Mesodermal cell (in vitro differentiated cells): ENCODE measurements around the gene TMEM233.
"Not testable (repeated sequence)": the region's sequence is repeated elsewhere in the genome, so short reads cannot be mapped to it uniquely, and the experiment has no call there.

ENCODE experiments used
- H3K27ac ChIP-seq: 2 replicates; pipeline ENCODE4 v1.7.0; 2013; ENCODE audit warnings: mild to moderate bottlenecking, low read depth, low read length, moderate library complexity; ENCODE audit not compliant: severe bottlenecking
- H3K36me3 ChIP-seq: 2 replicates; pipeline ENCODE4 v1.7.1; 2013; ENCODE audit warnings: mild to moderate bottlenecking, low read length, moderate library complexity; ENCODE audit not compliant: control insufficient read depth, insufficient read depth
- H3K4me1 ChIP-seq: one replicate; pipeline ENCODE4 v1.7.1; 2013; ENCODE audit warnings: mild to moderate bottlenecking, low read length; ENCODE audit not compliant: insufficient read depth, control insufficient read depth, poor library complexity, severe bottlenecking
- H3K4me3 ChIP-seq: 2 replicates; pipeline ENCODE4 v1.7.0; 2013; ENCODE audit warnings: low read length, control low read depth, mild to moderate bottlenecking; ENCODE audit not compliant: insufficient read depth, poor library complexity, severe bottlenecking; ENCODE audit errors: extremely low read depth
- H3K9me3 ChIP-seq: 2 replicates; pipeline ENCODE4 v1.7.1; 2013; ENCODE audit warnings: mild to moderate bottlenecking, low read length, moderate library complexity; ENCODE audit not compliant: control insufficient read depth
- WGBS, 2 experiments: methylation state at CpG; one replicate each; pipeline ENCODE4 v1.1.5; 2013; ENCODE audit warnings: missing lambda C conversion rate in 2 of 2; ENCODE audit not compliant: insufficient coverage in 2 of 2; 5-methylcytosine and 5-hydroxymethylcytosine counted together

Gene TMEM233

GRCh38 chr12:119630223-119630780, 36.7 kb downstream of the TMEM233 start:
- 85 to 92% methylated on average over 4 of the region's 7 CpGs for WGBS, 2 experiments
- Histone ChIP-seq H3K36me3 (no peaks in the 10 kb centered on the region), H3K4me3 (no peak overlapping the region)

GRCh38 chr12:119630962-119631550, 37.5 kb downstream of the TMEM233 start:
- WGBS, 2 experiments = 71 to 88% methylated on average over 1 of the region's 1 CpG
- H3K27ac ChIP-seq = no peak overlapping the region
- no peaks in the 10 kb centered on the region for H3K4me1 ChIP-seq
- no peak overlapping the region for H3K4me3 ChIP-seq
- no peaks in the 10 kb centered on the region for H3K9me3 ChIP-seq
- H3K36me3 ChIP-seq = no peaks in the 10 kb centered on the region

More at GRCh38 chr12:119630223-119630780, 36.7 kb downstream of the TMEM233 start:
- no peaks in the 10 kb centered on the region for H3K9me3 ChIP-seq
- no peaks in the 10 kb centered on the region for H3K4me1 ChIP-seq
- H3K27ac ChIP-seq = no peak overlapping the region

- Histone ChIP-seq H3K4me3 (no peak overlapping the region), H3K4me1 (no peaks in the 10 kb centered on the region), H3K9me3 (no peaks in the 10 kb centered on the region), H3K36me3 (no peaks in the 10 kb centered on the region), H3K27ac (no peak overlapping the region)
- WGBS, 2 experiments = 92 to 100% methylated on average over 1 to 4 of the region's 4 CpGs
These were observed 38.5 kb downstream of the TMEM233 start for GRCh38 chr12:119631930-119632678.

GRCh38 chr12:119634743-119635142, 41.2 kb downstream of the TMEM233 start:
- Histone ChIP-seq H3K9me3 (no peaks in the 10 kb centered on the region), H3K4me1 (no peaks in the 10 kb centered on the region), H3K4me3 (no peak overlapping the region), H3K27ac (no peak overlapping the region), H3K36me3 (no peaks in the 10 kb centered on the region)
- WGBS, 2 experiments = 67 to 79% methylated on average over 2 to 4 of the region's 6 CpGs

GRCh38 chr12:119642986-119643385, 49.4 kb downstream of the TMEM233 start:
- WGBS, 2 experiments = 40 to 95% methylated on average over 2 to 3 of the region's 4 CpGs
- Histone ChIP-seq H3K27ac (no peak overlapping the region), H3K4me3 (no peak overlapping the region), H3K4me1 (no peaks in the 10 kb centered on the region), H3K36me3 (no peaks in the 10 kb centered on the region), H3K9me3 (no peaks in the 10 kb centered on the region)

- no peak overlapping the region for H3K27ac ChIP-seq
- H3K4me3 ChIP-seq = no peak overlapping the region
- no peaks in the 10 kb centered on the region for H3K36me3 ChIP-seq
- H3K9me3 ChIP-seq = no peaks in the 10 kb centered on the region
- no peaks in the 10 kb centered on the region for H3K4me1 ChIP-seq
- 95 to 100% methylated on average over 2 of the region's 3 CpGs for WGBS, 2 experiments
These were observed 51.4 kb downstream of the TMEM233 start for GRCh38 chr12:119644930-119645329.

GRCh38 chr12:119645535-119646059, 52.0 kb downstream of the TMEM233 start:
- no peaks in the 10 kb centered on the region for H3K9me3 ChIP-seq
- H3K27ac ChIP-seq = no peak overlapping the region
- WGBS, 2 experiments = 94 to 95% methylated on average over 5 of the region's 7 CpGs
- H3K36me3 ChIP-seq = no peaks in the 10 kb centered on the region
- H3K4me3 ChIP-seq = no peak overlapping the region
- H3K4me1 ChIP-seq = no peaks in the 10 kb centered on the region

- Histone ChIP-seq H3K36me3 (no peaks in the 10 kb centered on the region), H3K4me3 (no peak overlapping the region), H3K4me1 (no peaks in the 10 kb centered on the region), H3K9me3 (peaks cover 3% of the 10 kb centered on the region), H3K27ac (no peak overlapping the region)
- WGBS, 2 experiments = 68 to 88% methylated on average over 1 to 2 of the region's 4 CpGs
These were observed 55.7 kb downstream of the TMEM233 start for GRCh38 chr12:119649202-119649808.

GRCh38 chr12:119652665-119653064, 59.1 kb downstream of the TMEM233 start:
- Histone ChIP-seq H3K27ac (no peak overlapping the region), H3K4me1 (no peaks in the 10 kb centered on the region), H3K36me3 (no peaks in the 10 kb centered on the region), H3K4me3 (no peak overlapping the region), H3K9me3 (peaks cover 3% of the 10 kb centered on the region)
- 90% methylated on average over 2 of the region's 3 CpGs; no CpG with 5 or more reads in 1 of the 2 experiments for WGBS, 2 experiments

GRCh38 chr12:119657001-119657400, 63.4 kb downstream of the TMEM233 start:
- not testable (repeated sequence) for H3K27ac ChIP-seq, H3K36me3 ChIP-seq, H3K9me3 ChIP-seq, H3K4me1 ChIP-seq, H3K4me3 ChIP-seq
- WGBS, 2 experiments = 79 to 100% methylated on average over 1 to 2 of the region's 2 CpGs
